Hematopoietic multipotent progenitor cell (in vitro differentiated cells): ENCODE results near the gene KCNJ18. TPM values are rescaled to one million over a fixed set of nuclear protein-coding genes. Genes with fewer than 3 reads are reported as not detected.
"Not testable (repeated sequence)": the region's sequence is repeated elsewhere in the genome, so short reads cannot be mapped to it uniquely, and the experiment has no call there.

ENCODE experiments used
- DNase-seq, 3 donors: peaks; one replicate each; pipeline ENCODE4 v3.0.0-alpha.2; 2011 to 2015; ENCODE audit warnings: low read depth in 2 of 3, low spot score in 2 of 3
- total RNA-seq: library from RNA; depleted of rRNA; stranded (reverse); fragments of >200 nt; gene quantifications from one replicate; pipeline ENCODE4 v1.2.3, GENCODE V29; 2012

KCNJ18 gene
- total RNA-seq, 1 donor, result not detected

- not testable (repeated sequence) for DNase-seq
These were observed 27.3 kb downstream of the KCNJ18 start for GRCh38 chr17:21719511-21720226.

GRCh38 chr17:21720566-21720965 is 28.2 kb downstream of the KCNJ18 start:
- DNase-seq, result not testable (repeated sequence)

GRCh38 chr17:21722268-21722667 is 29.9 kb downstream of the KCNJ18 start:
- not testable (repeated sequence) for DNase-seq

- DNase-seq, result not testable (repeated sequence)
These were observed 32.1 kb downstream of the KCNJ18 start for GRCh38 chr17:21724216-21725006.

- not testable (repeated sequence) for DNase-seq
These were observed 38.8 kb downstream of the KCNJ18 start for GRCh38 chr17:21731076-21731475.

- not testable (repeated sequence) for DNase-seq
These were observed 41.6 kb downstream of the KCNJ18 start for GRCh38 chr17:21733931-21734330.

GRCh38 chr17:21735814-21736213 is 43.5 kb downstream of the KCNJ18 start:
- not testable (repeated sequence) for DNase-seq

GRCh38 chr17:21737015-21737580 is 44.8 kb downstream of the KCNJ18 start:
- not testable (repeated sequence) for DNase-seq

GRCh38 chr17:21738241-21738640 is 45.9 kb downstream of the KCNJ18 start:
- not testable (repeated sequence) for DNase-seq

- not testable (repeated sequence) for DNase-seq
These were observed 46.7 kb downstream of the KCNJ18 start for GRCh38 chr17:21738877-21739474.

- not testable (repeated sequence) for DNase-seq
These were observed 47.2 kb downstream of the KCNJ18 start for GRCh38 chr17:21739485-21739884.

- DNase-seq, result not testable (repeated sequence)
These were observed 48.5 kb downstream of the KCNJ18 start for GRCh38 chr17:21740836-21741235.

- not testable (repeated sequence) for DNase-seq
These were observed 49.2 kb downstream of the KCNJ18 start for GRCh38 chr17:21741520-21741919.

- no peak for DNase-seq
These were observed 50.0 kb downstream of the KCNJ18 start for GRCh38 chr17:21742326-21742725.

- DNase-seq, result not testable (repeated sequence)
These were observed 51.8 kb downstream of the KCNJ18 start for GRCh38 chr17:21744151-21744550.

- not testable (repeated sequence) for DNase-seq
These were observed 52.3 kb downstream of the KCNJ18 start for GRCh38 chr17:21744621-21745020.

GRCh38 chr17:21745385-21746054 is 53.2 kb downstream of the KCNJ18 start:
- DNase-seq, result not testable (repeated sequence)

- DNase-seq, result not testable (repeated sequence)
These were observed 54.1 kb downstream of the KCNJ18 start for GRCh38 chr17:21746415-21746814.

GRCh38 chr17:21747195-21747915 is 55.0 kb downstream of the KCNJ18 start:
- not testable (repeated sequence) for DNase-seq

GRCh38 chr17:21748686-21749085 is 56.4 kb downstream of the KCNJ18 start:
- not testable (repeated sequence) for DNase-seq
